GM18505 (cell line): ENCODE results near the gene KCMF1.
"Not testable (repeated sequence)": the region's sequence is repeated elsewhere in the genome, so short reads cannot be mapped to it uniquely, and the experiment has no call there.

Experiments used
- ATAC-seq: cut with Tn5 transposase; IDR thresholded peaks from one replicate; pipeline ENCODE4 v1.9.1; 2021; ENCODE audit not compliant: unreplicated experiment
- POLR2A ChIP-seq: IDR thresholded peaks from 4 replicates; pipeline ENCODE4 v1.6.1; 2011; ENCODE audit warnings: borderline replicate concordance; ENCODE audit not compliant: insufficient read depth, insufficient read length; ENCODE audit errors: extremely low read depth

The KCMF1 gene

DNA sequence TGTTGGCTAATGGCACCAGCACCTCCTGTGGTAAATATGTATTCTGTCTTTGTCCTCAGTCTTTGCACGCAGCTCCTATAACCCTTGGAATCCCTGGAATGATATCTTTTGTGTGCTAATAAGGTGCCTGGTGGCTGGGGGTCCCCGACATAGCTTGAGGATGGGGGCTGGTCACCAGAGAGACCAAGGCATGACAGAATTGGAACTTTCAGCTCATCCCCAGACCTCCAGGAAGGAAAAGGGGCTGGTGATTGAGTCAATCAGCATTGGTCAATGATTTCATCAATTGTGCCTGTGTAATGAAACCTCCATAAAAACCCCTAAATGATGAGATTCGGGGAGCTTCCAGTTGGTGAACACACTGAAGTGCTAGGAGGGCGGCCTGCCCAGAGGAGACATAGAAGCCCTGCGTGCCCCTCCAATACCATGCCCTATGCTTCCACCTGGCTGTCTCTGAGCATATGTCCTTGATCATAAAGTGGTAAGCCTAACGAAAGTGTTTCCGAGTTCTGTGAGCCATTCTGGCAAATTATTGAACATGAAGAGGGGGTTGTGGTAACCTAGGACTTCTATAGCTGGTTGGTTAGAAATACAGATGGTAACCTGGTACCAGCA lies 26.6 kb upstream of the KCMF1 start:
- TF ChIP-seq POLR2A = no peak
- no peak for ATAC-seq

DNA sequence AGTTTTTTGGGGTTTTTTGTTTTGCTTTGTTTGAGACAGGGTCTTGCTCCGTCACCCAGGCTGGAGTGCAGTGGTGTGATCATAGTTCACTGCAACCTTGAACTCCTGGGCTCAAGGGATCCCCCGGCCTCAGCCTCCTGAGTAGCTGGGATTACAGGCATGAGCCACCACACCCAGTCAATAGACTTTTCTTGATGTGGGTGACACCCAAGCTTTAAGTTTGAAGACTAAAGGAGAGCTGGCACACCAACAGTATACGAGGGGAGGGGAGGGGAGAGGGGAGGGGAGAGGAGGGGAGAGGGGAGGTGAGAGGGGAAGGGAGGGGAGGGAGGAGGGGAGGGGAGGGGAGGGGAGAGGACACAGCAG lies 25.1 kb upstream of the KCMF1 start:
- ATAC-seq = not testable (repeated sequence)

DNA sequence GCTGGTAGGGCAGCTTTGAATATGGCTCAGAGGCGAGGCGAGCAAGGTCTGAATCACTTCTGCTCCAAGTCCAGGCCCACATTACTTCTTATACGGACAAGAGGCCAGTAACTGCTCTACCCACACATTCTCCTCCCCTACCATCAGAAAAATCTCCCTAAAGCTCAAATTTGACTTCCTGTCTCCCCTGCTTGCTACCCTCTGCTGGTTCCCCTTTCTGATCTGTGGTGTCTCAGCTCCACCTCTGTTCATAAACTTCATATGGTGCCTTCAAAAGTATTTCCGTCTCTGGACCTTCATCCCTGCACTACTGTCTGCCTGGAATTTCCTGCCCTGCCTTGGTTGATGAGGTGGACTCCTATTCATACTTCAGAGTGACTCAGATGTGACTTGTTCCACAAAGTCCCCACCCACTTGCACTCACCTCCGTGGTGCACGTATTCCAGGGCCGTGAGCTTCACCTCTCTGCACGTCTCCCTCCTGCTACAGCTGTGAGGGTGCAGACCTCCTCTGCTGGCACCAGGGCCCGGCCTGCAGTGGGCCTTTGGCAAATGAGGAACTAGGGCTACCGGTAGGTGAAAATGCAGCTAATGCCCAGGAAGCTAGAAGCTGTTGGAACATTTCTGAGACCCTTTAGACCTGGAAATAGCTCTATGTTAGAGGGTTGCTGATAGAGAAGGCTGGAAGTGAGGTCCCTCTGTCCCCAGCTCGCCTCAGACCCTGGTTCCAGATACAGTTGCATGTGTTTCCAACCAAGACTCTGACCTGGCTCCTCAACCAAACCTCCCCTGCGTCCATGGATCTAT lies 24.6 kb upstream of the KCMF1 start:
- ATAC-seq = peak; percentile 72
- peak; percentile 78 for TF ChIP-seq POLR2A

DNA sequence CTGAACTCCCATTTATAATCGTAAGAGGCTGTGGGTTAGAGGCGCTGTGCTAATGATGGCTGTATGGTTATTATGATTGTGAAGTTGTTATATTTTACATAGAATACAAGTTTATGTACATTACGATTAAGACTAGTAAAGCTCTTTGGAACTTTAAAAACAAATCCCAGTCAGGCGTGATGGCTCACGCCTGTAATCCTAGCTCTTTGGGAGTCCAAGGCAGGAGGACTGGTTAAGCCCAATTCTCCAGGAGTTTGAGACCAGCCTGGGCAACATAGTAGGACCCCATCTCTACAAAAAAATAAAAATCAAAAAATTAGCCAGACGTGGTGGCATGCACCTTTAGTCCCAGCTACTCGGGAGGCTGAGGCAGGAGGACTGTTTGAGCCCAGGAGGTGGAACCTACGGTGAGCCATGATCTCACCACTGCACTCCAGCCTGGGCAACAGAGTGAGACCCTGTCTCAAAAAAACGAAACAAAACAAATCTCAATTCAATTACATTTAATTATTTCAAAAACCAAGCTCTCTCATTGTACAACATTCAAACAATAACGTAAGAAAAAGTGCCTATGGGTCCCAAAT lies 23.9 kb upstream of the KCMF1 start:
- no peak for TF ChIP-seq POLR2A

DNA sequence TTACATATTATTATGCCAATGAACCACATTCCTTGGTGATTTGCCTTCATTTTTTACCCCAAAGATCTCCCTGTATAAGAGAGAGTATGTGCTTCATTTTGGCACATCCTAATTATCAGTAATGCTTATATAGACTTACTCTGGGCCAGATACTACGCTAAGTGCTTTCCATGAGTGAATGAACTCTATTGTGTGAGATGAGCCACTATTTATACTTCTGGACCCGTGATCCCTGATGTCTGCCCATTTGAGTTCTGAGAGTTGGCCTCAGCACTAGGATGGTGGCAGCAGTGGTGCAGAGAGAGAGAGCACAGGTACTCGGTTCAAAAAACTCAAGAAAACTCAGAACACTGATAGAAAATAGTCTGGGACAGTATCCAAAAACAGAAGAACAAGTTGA lies 17.4 kb upstream of the KCMF1 start:
- TF ChIP-seq POLR2A = no peak

More for the DNA sequence above, 23.9 kb upstream of the KCMF1 start:
- ATAC-seq = no peak

DNA sequence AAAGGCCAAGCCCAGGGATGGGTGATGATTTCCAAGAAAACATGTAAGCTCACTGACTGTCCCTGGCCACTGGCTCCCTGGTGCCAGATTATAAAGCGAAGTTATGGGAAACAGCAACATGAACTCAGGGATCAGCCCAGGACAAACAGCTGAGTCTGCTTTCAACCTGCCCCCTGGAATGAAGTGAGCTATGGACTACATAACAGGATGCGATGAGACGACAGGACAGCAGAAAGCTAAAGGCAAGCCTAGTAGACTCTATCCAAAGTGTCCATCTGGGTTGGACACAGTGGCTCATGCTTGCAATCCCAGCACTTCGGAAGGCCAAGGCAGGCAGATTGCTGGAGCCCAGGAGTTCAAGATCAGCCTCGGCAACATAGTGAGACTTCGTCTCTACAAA lies 16.6 kb upstream of the KCMF1 start:
- no peak for TF ChIP-seq POLR2A
- ATAC-seq = no peak

More for the DNA sequence above, 17.4 kb upstream of the KCMF1 start:
- no peak for ATAC-seq

DNA sequence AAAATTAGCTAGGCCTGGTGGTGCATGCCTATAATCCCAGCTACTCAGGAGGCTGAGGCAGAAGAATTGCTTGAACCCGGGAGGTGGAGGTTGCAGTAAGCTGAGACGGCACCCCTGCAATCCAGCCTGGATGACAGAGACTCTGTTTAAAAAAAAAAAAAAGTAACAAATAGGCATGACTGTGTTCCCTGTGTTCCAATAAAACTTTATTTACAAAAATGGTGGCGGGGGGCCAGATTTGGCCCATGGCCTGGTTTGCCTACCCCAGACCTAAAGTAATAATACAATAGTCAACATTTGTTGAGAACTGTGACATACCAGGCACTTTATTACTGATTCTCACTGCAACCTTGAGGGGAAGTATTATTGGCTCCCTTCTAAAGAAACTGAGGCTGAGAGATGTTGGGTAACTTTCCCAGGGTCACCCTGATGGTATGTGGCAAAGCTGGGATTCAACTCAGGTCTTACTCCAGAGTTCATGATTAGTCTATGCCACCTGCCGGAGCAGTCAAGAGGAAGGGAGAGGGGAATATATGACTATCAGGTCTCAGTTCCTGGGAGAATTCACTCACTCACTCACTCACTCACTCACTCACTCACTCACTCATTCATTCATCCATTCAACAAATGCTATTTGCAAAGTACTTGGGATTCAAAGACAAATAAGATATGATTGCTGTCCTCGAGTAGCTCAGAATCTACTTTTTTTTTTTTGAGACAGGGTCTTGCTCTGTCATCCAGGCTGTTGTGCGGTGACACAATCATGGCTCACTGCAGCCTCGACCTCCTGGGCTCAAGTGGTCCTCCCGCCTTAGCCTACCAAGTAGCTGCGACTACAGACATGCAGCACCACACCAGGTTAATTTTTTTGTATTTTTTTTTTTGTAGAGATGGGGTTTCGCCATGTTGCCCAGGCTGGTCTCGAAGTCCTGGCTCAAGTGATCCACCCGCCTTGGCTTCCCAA lies 14.3 kb upstream of the KCMF1 start:
- ATAC-seq = no peak
- no peak for TF ChIP-seq POLR2A

DNA sequence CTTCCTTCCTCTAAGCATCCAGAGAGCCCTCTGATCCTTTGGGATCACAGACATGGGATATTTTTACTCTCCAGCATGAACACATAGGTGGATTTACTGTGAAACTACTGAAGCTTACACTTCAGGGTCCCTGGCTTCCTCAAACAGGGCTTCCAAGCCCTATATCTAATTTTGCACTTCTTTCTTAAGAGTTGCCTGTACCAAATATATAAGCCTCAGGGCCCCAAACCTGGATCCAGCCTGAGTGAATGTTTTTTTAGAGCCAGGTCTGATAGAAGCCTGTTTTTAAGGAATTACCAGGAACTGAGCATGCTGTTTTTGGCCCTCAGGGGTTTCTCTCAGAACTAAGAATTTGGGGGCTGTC lies 13.2 kb upstream of the KCMF1 start:
- TF ChIP-seq POLR2A = no peak
- ATAC-seq = no peak

DNA sequence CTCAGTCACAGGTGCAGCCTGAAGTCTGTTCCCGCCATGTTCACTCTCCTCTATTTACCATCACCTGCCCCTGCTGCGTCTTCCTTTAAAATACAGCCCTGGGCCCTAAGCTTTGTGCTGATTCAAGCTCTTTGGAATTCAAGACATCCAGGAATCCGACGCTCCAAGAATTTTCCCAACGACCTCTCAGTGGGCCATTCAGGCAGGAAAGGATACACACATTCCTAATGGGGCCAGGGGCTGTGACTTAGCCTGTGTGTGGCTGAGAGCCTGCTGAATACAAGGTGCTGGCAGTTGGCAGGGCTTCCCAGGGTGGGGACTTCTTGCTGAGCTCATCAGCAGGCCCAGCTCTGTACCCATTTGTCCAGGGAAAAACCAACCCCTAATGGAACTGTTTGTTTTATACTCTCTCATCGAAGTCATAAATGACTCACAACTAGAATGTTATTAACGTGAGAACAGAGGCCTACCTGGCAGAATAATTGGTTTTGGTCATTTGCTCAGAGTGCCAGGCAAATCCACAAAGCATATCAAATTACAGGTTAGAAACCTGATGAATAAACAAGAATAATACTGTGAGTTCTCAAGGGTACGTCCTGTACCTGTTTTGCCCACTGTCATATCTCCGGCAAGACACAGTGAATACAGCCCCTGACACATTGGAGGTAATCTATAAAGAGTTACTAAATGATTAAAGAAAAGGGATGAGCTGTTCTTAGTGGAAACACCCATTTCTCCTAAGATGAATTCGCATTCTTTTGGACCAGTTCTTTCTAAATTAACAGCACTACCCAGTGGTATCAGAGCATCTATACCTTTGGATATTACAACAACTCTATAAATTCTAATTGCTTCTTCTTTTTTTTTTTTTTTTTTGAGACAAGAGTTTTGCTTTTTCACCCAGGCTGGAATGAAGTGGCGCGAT lies 12.6 kb upstream of the KCMF1 start:
- no peak for ATAC-seq
- TF ChIP-seq POLR2A = no peak

DNA sequence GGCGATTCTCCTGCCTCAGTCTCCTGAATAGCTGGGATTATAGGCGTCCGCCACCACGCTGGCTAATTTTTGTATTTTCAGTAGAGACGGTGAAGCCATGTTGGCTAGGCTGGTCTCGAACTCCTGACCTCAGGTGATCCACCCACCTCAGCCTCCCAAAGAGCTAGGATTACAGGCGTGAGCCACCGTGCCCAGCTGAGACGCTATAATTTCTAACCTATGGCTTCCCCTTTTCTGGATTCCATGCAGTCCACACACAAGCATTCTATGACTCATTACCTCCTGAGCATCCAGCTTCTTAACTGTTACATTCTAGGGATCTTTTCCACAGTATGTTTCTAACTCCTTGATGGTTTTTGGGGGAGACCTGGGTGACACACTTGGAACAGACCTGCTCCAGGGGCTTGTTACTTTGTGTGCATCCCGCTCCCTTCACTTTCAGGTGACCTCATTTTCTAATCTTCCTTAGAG lies 11.8 kb upstream of the KCMF1 start:
- no peak for TF ChIP-seq POLR2A
- no peak for ATAC-seq

DNA sequence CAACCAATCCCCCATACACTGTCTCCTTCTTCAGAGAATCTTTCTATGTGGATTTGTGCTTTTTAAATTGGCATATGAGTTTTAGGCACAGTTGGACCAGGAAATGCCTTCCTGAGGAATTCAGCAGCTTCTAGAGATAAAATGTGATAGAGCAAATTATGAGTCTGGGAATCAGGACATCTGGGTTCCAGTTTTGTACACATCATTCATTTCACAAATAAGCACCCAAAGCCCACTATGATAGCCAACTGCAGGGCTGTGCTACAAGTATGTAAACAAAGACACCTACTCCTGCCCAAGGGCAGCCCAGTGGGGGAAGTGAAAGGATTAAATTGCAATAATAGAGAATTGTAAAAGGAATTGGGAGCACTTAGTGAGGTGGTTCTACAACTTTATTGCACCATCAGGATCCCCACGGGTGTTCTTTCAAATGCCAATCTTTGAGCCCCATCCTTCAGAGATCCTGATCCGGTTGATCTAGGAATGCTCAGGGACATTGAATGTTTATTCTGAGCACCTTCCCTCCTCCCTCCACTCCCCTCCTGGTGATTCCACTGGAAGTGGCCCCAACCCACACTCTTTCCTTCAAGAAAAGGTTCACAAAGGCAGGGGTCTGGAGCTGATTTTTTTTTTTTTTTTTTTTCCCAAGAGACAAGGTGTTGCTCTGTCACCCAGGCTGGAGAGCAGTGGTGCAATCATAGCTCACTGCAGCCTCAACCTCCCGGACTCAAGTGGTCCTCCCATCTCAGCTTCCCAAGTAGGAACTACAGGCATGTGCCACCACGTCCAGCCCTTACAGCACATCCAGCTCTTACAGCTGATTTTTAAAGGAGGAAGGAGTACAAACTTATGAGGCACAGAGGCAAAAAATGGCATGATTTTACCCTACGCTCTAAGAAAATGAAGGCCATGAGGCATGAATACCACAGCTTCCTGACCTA lies 11.1 kb upstream of the KCMF1 start:
- no peak for ATAC-seq

DNA sequence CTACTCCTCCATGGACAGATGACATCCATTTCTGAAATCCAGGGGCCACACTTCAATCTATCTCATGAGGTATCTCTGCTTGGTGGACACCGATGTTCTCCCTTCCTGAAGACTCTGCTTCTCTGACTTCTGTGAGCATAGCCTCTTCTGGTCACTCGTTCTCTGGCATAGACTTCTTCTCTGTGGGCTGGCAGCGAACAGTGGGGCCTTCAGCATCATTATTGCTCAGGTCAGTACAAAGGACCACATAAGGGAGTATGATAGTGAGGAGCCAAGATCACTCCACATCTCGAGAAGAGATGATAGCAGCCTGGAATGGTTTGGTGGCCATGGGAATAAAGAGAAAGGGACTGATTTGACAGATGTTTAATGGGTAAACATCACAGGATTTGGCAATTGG lies 8.0 kb upstream of the KCMF1 start:
- TF ChIP-seq POLR2A = no peak
- ATAC-seq = no peak

More for the DNA sequence above, 11.1 kb upstream of the KCMF1 start:
- TF ChIP-seq POLR2A = no peak

DNA sequence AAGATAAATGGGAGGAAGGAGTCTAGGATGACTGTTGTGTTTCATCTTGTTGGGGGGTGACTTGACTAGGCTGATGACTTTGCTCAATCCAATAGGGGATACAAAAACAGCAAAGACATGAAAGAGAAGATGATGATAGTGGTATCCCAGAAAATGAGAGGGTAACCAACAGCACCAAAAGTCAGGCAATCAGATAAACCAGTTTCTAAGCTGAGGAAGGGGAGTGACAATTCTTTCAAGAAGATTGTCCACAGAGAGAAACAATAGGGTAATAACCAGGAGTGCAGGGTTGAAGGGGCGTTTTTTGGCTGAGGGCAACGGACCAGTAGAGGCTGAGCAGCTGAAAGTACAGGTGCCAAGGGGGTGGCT lies 7.7 kb upstream of the KCMF1 start:
- no peak for TF ChIP-seq POLR2A
- ATAC-seq = no peak
